Upper lobe of right lung (tissue), 1 donor: ENCODE measurements around the gene AZIN2. TPM values are rescaled to one million over a fixed set of nuclear protein-coding genes. Genes with fewer than 3 reads are reported as not detected.

Experiments used
- ATAC-seq: fragments of 200-7000 bp; cut with Tn5 transposase; one replicate; pipeline ENCODE4 v1.9.1; 2020; ENCODE audit warnings: mild to moderate bottlenecking, moderate library complexity
- DNase-seq: peaks from one replicate; pipeline ENCODE4 v3.0.0-alpha.2; 2020
- H3K27ac ChIP-seq: fragments of 200-600 bp; one replicate; pipeline ENCODE4 v1.8.0; 2022
- H3K27me3 ChIP-seq: fragments of 200-600 bp; one replicate; pipeline ENCODE4 v1.8.0; 2022; ENCODE audit warnings: mild to moderate bottlenecking
- H3K36me3 ChIP-seq: fragments of 200-600 bp; one replicate; pipeline ENCODE4 v1.8.0; 2022
- H3K4me1 ChIP-seq: fragments of 200-600 bp; one replicate; pipeline ENCODE4 v1.8.0; 2022
- H3K4me3 ChIP-seq: fragments of 200-600 bp; one replicate; pipeline ENCODE4 v1.8.0; 2022; ENCODE audit warnings: mild to moderate bottlenecking
- H3K9me3 ChIP-seq: fragments of 200-600 bp; one replicate; pipeline ENCODE4 v1.8.0; 2022
- intact Hi-C: fragments of 100-400 bp; cut with DNase I; formaldehyde crosslinking; loops from one replicate; pipeline ENCODE4 v1.11.0; 2022
- total RNA-seq: library from RNA; stranded (reverse); fragmentation: NEBNext Ultra II Directional; extraction: Animal tissue kit (Norgen Biotek cat#: 25700); gene quantifications from one replicate; pipeline ENCODE4 v1.2.1, GENCODE V29; 2021
- TF ChIP-seq, protein P1 (sequence below): fragments of 200-600 bp; IDR thresholded peaks from one replicate; pipeline ENCODE4 v1.8.0; 2022; ENCODE audit warnings: antibody characterized with exemption
- donor health status: DM: no; HTN: yes; CAD: no; lungs with severe emphysema.

AZIN2 gene
- total RNA-seq, 1 donor from 2014 or later: 2.3 TPM

DNA sequence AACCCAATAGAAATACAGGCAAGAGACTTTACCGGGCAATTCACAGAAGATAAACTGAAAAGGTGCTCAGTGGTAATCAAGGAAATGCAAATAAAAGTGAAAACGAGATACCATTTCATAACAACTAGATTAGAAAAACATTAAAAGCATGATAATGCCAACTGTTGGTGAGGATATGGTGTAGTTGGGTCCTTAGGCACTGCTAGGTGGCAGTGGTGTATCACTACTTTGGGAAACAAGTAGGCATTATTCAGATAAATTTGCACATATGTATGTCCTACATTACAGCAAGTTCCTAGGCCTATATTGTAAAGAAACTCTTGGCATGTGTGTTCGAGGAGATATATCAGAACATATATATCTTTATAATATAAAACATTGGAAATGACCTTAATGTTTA lies 31.0 kb downstream of the AZIN2 start:
- intact Hi-C loops: no loop called here

DNA sequence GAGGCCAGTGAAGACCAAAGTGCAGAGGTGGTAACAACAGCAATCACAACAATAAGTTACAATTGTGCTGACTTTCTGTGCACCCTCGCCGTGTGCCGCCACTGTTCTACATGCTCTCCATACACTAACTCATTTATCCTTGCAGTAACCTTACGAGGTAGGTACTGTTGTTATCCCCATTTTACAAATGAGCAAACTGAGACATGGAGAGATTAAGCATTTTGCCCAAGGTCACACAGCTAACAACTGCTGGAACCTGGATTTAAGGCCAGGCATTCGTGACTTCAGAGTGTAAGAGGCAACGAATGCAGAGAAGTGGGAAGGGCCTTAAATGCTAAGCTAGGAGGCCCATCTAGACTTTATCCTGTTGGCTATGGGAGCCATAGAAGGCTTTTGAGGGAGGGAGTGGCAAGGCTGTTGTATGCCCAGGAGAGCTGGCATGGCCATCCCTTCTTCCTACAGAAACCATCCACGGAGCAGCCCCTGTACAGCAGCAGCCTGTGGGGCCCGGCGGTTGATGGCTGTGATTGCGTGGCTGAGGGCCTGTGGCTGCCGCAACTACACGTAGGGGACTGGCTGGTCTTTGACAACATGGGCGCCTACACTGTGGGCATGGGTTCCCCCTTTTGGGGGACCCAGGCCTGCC lies 36.6 kb downstream of the AZIN2 start:
- Histone ChIP-seq H3K4me1 (no peaks in the 10 kb centered on the region), H3K27me3 (no peaks in the 10 kb centered on the region), H3K36me3 (no peaks in the 10 kb centered on the region), H3K9me3 (no peaks in the 10 kb centered on the region), H3K4me3 (no peak overlapping the region), H3K27ac (no peak overlapping the region)
- intact Hi-C loops: no loop called here
- TF ChIP-seq, protein P1, sequence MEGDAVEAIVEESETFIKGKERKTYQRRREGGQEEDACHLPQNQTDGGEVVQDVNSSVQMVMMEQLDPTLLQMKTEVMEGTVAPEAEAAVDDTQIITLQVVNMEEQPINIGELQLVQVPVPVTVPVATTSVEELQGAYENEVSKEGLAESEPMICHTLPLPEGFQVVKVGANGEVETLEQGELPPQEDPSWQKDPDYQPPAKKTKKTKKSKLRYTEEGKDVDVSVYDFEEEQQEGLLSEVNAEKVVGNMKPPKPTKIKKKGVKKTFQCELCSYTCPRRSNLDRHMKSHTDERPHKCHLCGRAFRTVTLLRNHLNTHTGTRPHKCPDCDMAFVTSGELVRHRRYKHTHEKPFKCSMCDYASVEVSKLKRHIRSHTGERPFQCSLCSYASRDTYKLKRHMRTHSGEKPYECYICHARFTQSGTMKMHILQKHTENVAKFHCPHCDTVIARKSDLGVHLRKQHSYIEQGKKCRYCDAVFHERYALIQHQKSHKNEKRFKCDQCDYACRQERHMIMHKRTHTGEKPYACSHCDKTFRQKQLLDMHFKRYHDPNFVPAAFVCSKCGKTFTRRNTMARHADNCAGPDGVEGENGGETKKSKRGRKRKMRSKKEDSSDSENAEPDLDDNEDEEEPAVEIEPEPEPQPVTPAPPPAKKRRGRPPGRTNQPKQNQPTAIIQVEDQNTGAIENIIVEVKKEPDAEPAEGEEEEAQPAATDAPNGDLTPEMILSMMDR: no peak
- ATAC-seq: no peak
- DNase-seq: no peak

More for the DNA sequence above, 31.0 kb downstream of the AZIN2 start:
- TF ChIP-seq, protein P1: peak; percentile 13
- DNase-seq (no peak), ATAC-seq (no peak)
- no peaks in the 10 kb centered on the region for H3K27me3 ChIP-seq
- H3K4me1 ChIP-seq: no peaks in the 10 kb centered on the region
- no peaks in the 10 kb centered on the region for H3K9me3 ChIP-seq
- no peaks in the 10 kb centered on the region for H3K36me3 ChIP-seq
- H3K27ac ChIP-seq: no peak overlapping the region
- H3K4me3 ChIP-seq: no peak overlapping the region

DNA sequence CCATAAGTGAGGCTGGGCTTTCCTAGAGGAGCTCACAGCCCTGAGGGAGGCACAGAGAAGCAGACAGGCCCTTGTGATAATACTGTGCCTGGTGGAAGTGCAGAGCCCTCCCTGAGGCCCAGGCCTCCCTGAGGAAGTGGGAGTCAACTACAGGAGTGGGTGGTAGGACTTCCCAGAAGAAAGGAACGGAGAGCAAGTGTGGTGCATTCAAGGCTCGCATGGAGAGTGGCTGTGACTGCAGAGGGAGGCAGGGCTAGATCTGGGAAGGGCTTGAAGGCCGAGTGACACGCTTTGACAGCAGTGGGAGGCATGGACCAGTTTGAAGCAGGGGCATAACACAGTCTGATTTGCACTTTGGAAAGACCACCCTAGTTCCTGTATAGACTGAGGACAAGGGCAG lies 37.3 kb downstream of the AZIN2 start:
- Histone ChIP-seq H3K36me3 (no peaks in the 10 kb centered on the region), H3K4me3 (no peak overlapping the region), H3K4me1 (no peaks in the 10 kb centered on the region), H3K9me3 (no peaks in the 10 kb centered on the region), H3K27ac (no peak overlapping the region), H3K27me3 (no peaks in the 10 kb centered on the region)
- ATAC-seq (peak; percentile 38), DNase-seq (no peak)
- TF ChIP-seq, protein P1: no peak
- intact Hi-C loops: no loop called here

DNA sequence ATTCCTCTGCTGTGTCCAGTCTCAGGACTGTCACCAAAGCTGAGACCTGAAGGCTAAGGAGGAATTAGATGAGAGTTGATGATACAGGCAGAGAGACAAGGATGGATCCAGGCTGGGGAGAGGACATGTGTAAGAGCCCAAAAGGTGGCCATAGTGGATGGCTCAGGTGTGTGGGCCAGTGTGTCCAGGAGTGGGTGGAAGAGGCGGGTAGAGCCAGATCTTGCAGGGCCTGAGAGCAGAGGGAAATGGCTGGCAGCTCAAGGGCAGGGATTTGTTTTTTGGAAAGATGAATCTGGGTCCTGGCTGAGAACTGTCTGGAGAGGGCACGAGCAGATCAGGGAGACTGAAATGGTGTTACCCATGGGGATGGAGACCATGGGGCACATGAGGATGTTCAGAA lies 38.1 kb downstream of the AZIN2 start:
- ATAC-seq (peak; percentile 12), DNase-seq (no peak)
- no peak overlapping the region for H3K27ac ChIP-seq
- H3K4me3 ChIP-seq: no peak overlapping the region
- TF ChIP-seq, protein P1: no peak
- no peaks in the 10 kb centered on the region for H3K9me3 ChIP-seq
- H3K36me3 ChIP-seq: no peaks in the 10 kb centered on the region
- intact Hi-C loops: no loop called here
- no peaks in the 10 kb centered on the region for H3K27me3 ChIP-seq
- no peaks in the 10 kb centered on the region for H3K4me1 ChIP-seq

DNA sequence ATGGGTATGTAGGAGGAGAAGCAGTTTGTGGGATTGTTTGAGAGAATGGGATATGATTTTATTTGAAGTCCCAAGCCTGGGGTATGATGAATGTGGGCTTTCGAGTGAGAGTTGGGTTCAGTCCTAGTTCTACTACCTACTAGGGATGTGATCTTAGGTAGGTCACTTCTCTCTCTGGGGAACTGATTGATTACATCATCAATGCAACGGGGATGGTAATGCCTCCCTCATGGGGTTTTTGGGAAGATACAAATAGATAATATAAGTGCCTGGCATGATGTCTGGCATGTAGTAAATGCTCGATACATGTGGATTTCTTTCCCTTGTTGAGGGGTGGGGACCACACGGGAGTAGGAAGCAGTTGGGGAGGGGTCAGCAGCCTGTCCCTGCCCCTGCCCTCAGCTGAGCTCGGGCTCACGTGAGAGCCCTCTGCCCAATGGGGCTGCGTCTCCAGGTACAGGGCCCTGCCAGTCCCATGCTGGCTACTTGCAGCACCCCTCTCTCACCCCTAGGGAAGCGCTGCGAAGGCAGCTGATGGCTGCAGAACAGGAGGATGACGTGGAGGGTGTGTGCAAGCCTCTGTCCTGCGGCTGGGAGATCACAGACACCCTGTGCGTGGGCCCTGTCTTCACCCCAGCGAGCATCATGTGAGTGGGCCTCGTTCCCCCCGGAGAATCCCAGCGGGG lies 38.7 kb downstream of the AZIN2 start:
- no peak for DNase-seq
- Histone ChIP-seq H3K4me3 (no peak overlapping the region), H3K27ac (no peak overlapping the region), H3K27me3 (no peaks in the 10 kb centered on the region), H3K4me1 (no peaks in the 10 kb centered on the region), H3K9me3 (no peaks in the 10 kb centered on the region), H3K36me3 (no peaks in the 10 kb centered on the region)
- peak; percentile 8 for ATAC-seq
- TF ChIP-seq, protein P1: no peak
- intact Hi-C loops: no loop called here
